HCT116 (cell line): ENCODE measurements around the gene OR10Z1. TPM values are rescaled to one million over a fixed set of nuclear protein-coding genes. Genes with fewer than 3 reads are reported as not detected.

Experiments used
- ATAC-seq: fragments of 200-7000 bp; cut with Tn5 transposase; 2 replicates; pipeline ENCODE4 v1.9.1; 2020; ENCODE audit warnings: mild to moderate bottlenecking, moderate library complexity
- BruUV-seq: library from RNA; stranded (reverse); fragments of 400-500 nt; replicated peaks from 2 replicates; lab custom pipeline; 2021; lab: Mats Ljungman, UMichigan
- CTCF ChIA-PET: fragments of 300-600 bp; sonication (Branson Sonifier 250); formaldehyde crosslinking; loops from one replicate; lab custom pipeline; 2021; ENCODE audit warnings: antibody characterized with exemption; lab: Charles Lee
- POLR2A ChIA-PET: fragments of 300-600, 350-600 bp; sonication (Branson Sonifier 250); formaldehyde crosslinking; loops from one replicate; lab custom pipeline; 2021; ENCODE audit warnings: antibody characterized with exemption; lab: Charles Lee
- RAD21 ChIA-PET, 2 experiments: fragments of 300-600 bp; sonication (Branson Sonifier 250); formaldehyde crosslinking; loops; one replicate each; lab custom pipeline; 2023; ENCODE audit warnings: low total read pairs in 2 of 2; ENCODE audit not compliant: uncharacterized antibody in 2 of 2, unreplicated experiment in 2 of 2, low non-redundant PET in 1 of 2; lab: Charles Lee
- DNase-seq: peaks from one replicate; pipeline ENCODE4 v3.0.0-alpha.2; 2010; ENCODE audit warnings: low read depth, low spot score
- H2AFZ ChIP-seq: fragments of 200-600 bp; shearing (Covaris generic), sonication (generic); 2 replicates; pipeline ENCODE4 v1.6.1; 2017; ENCODE audit warnings: low read depth, mixed run types, mixed read lengths, antibody characterized with exemption, low read length; ENCODE audit not compliant: poor library complexity, severe bottlenecking
- H3K27ac ChIP-seq: 2 replicates; pipeline ENCODE4 v1.5.1; 2012; ENCODE audit warnings: low read depth, low read length
- H3K27me3 ChIP-seq: fragments of 200-600 bp; sonication (generic); 2 replicates; pipeline ENCODE4 v1.6.1; 2016; ENCODE audit warnings: mixed run types, low read length, mixed read lengths; ENCODE audit not compliant: insufficient read depth
- H3K36me3 ChIP-seq, 2 experiments: fragments of 200-500 bp in 1 of 2; fragments of 200-600 bp in 1 of 2; sonication (Bioruptor generic) in 1 of 2; sonication (generic) in 1 of 2; 2 replicates each; pipeline versions ENCODE4 v1.5.1 to v1.6.1; 2014 to 2016; ENCODE audit warnings: low read length in 2 of 2, inconsistent platforms in 1 of 2, mixed read lengths in 1 of 2, mixed run types in 1 of 2; ENCODE audit not compliant: insufficient read depth in 2 of 2, control insufficient read depth in 1 of 2
- H3K4me1 ChIP-seq, 2 experiments: fragments of 200-600 bp in 1 of 2; sonication (generic) in 1 of 2; 2 replicates each; pipeline versions ENCODE4 v1.5.1 to v1.6.1; 2012 to 2017; ENCODE audit warnings: low read length in 2 of 2, inconsistent platforms in 1 of 2, mild to moderate bottlenecking in 1 of 2, mixed read lengths in 1 of 2, mixed run types in 1 of 2, moderate library complexity in 1 of 2; ENCODE audit not compliant: insufficient read depth in 2 of 2, control insufficient read depth in 1 of 2
- H3K4me2 ChIP-seq: fragments of 200-600 bp; sonication (generic); 2 replicates; pipeline ENCODE4 v1.6.1; 2017; ENCODE audit warnings: mixed run types, low read length, mixed read lengths
- H3K4me3 ChIP-seq, 2 experiments: fragments of 200-600 bp in 1 of 2; sonication (generic) in 1 of 2; replicated peaks in 1 of 2; 2 replicates each; pipeline ENCODE4 v1.5.1; 2011 to 2016; ENCODE audit warnings: low read length in 2 of 2, control low read depth in 1 of 2, low read depth in 1 of 2, mild to moderate bottlenecking in 1 of 2, mixed read lengths in 1 of 2, mixed run types in 1 of 2
- H3K79me2 ChIP-seq: fragments of 200-600 bp; sonication (generic); 2 replicates; pipeline ENCODE4 v1.6.1; 2017; ENCODE audit warnings: mild to moderate bottlenecking, mixed run types, low read length, moderate library complexity, mixed read lengths; ENCODE audit not compliant: insufficient read depth
- H3K9ac ChIP-seq: fragments of 200-600 bp; sonication (generic); 2 replicates; pipeline ENCODE4 v1.6.1; 2016; ENCODE audit warnings: low read length, mixed read lengths
- H3K9me2 ChIP-seq: fragments of 200-600 bp; sonication (generic), shearing (Covaris generic); 2 replicates; pipeline ENCODE4 v1.6.1; 2017; ENCODE audit warnings: mixed run types, mild to moderate bottlenecking, moderate library complexity; ENCODE audit not compliant: insufficient read depth
- H3K9me3 ChIP-seq, 2 experiments: fragments of 200-500 bp in 1 of 2; fragments of 200-600 bp in 1 of 2; sonication (Bioruptor generic) in 1 of 2; sonication (generic) in 1 of 2; 2 replicates each; pipeline ENCODE4 v1.6.1; 2014 to 2017; ENCODE audit warnings: low read length in 2 of 2, mixed read lengths in 2 of 2, inconsistent platforms in 1 of 2, low read depth in 1 of 2, mild to moderate bottlenecking in 1 of 2, mixed run types in 1 of 2, moderate library complexity in 1 of 2; ENCODE audit not compliant: control insufficient read depth in 1 of 2, insufficient read depth in 1 of 2
- H4K20me1 ChIP-seq: fragments of 200-600 bp; sonication (generic), shearing (Covaris generic); 2 replicates; pipeline ENCODE4 v1.6.1; 2017; ENCODE audit warnings: mixed run types, mild to moderate bottlenecking, moderate library complexity; ENCODE audit not compliant: insufficient read depth
- ATF3 ChIP-seq: IDR thresholded peaks from 2 replicates; pipeline ENCODE4 v1.6.1; 2012
- CBX3 ChIP-seq: IDR thresholded peaks from 2 replicates; pipeline ENCODE4 v1.6.1; 2012; ENCODE audit warnings: low read depth
- CEBPB ChIP-seq: IDR thresholded peaks from 2 replicates; pipeline ENCODE4 v1.6.1; 2012; ENCODE audit warnings: low read depth
- JUND ChIP-seq: IDR thresholded peaks from 2 replicates; pipeline ENCODE4 v1.6.1; 2012
- MAX ChIP-seq: IDR thresholded peaks from 2 replicates; pipeline ENCODE4 v1.6.1; 2012
- POLR2A ChIP-seq: IDR thresholded peaks from 2 replicates; pipeline ENCODE4 v1.7.0; 2011; ENCODE audit warnings: borderline replicate concordance; ENCODE audit not compliant: insufficient read depth, insufficient read length; ENCODE audit errors: extremely low read depth
- POLR2AphosphoS5 ChIP-seq: IDR thresholded peaks from 2 replicates; pipeline ENCODE4 v1.6.1; 2011; ENCODE audit warnings: mild to moderate bottlenecking, low read depth, low read length, moderate library complexity
- REST ChIP-seq: IDR thresholded peaks from 2 replicates; pipeline ENCODE4 v1.6.1; 2012; ENCODE audit warnings: low read depth
- SIN3A ChIP-seq: IDR thresholded peaks from 2 replicates; pipeline ENCODE4 v1.6.1; 2012; ENCODE audit warnings: low read depth
- SP1 ChIP-seq: IDR thresholded peaks from 2 replicates; pipeline ENCODE4 v1.6.1; 2012; ENCODE audit warnings: low read depth
- SRF ChIP-seq: IDR thresholded peaks from 2 replicates; pipeline ENCODE4 v1.6.1; 2012; ENCODE audit warnings: low read depth
- TCF7L2 ChIP-seq: IDR thresholded peaks from 2 replicates; pipeline ENCODE4 v1.7.0; 2011; ENCODE audit warnings: borderline replicate concordance, inconsistent platforms; ENCODE audit not compliant: insufficient read depth, insufficient read length; ENCODE audit errors: extremely low read depth
- ZBTB33 ChIP-seq: IDR thresholded peaks from 2 replicates; pipeline ENCODE4 v1.6.1; 2011; ENCODE audit warnings: mild to moderate bottlenecking, low read length, moderate library complexity; ENCODE audit not compliant: insufficient replicate concordance; ENCODE audit errors: extremely low read depth
- ZFX ChIP-seq: fragments of 450-650 bp; IDR thresholded peaks from 2 replicates; pipeline ENCODE4 v1.6.1; 2017
- ZNF274 ChIP-seq: fragments of 200-500 bp; sonication (Bioruptor generic); IDR thresholded peaks from 2 replicates; pipeline ENCODE4 v1.6.1; 2014; ENCODE audit warnings: mild to moderate bottlenecking, low read depth, low read length, inconsistent platforms
- intact Hi-C: fragments of 100-400 bp; cut with micrococcal nuclease; formaldehyde crosslinking; loops from 2 replicates; pipeline ENCODE4 v1.10.0; 2022
- total RNA-seq: library from RNA; stranded (reverse); gene quantifications from one replicate; pipeline ENCODE4 v1.2.1, GENCODE V29; 2021; ENCODE audit not compliant: unreplicated experiment

The OR10Z1 gene
- total RNA-seq, 1 experiment from 2014 or later, result not detected

GRCh38 chr1:158654086-158654485, 49.0 kb downstream of the OR10Z1 start:
- ChIA-PET CTCF (no interaction called here), POLR2A (no interaction called here), RAD21 (no interaction called here)
- no peaks in the 10 kb centered on the region for H3K4me1 ChIP-seq
- intact Hi-C loops, result no loop called here
- no peaks in the 10 kb centered on the region for H3K9me2 ChIP-seq
- DNase-seq (no peak), ATAC-seq (no peak)
- H3K36me3 ChIP-seq, result no peaks in the 10 kb centered on the region
- H3K79me2 ChIP-seq, result no peaks in the 10 kb centered on the region
- no peaks in the 10 kb centered on the region for H3K9me3 ChIP-seq
- H4K20me1 ChIP-seq, result no peaks in the 10 kb centered on the region
- no peak for TF ChIP-seq SP1
- H3K4me3 ChIP-seq, result no peak overlapping the region
- H3K27me3 ChIP-seq, result no peaks in the 10 kb centered on the region
- no peak overlapping the region for H2AFZ ChIP-seq
- no peak overlapping the region for H3K27ac ChIP-seq
- no TSS peak for BruUV-seq
- no peak overlapping the region for H3K4me2 ChIP-seq
- H3K9ac ChIP-seq, result no peak overlapping the region

GRCh38 chr1:158654571-158654970, 49.5 kb downstream of the OR10Z1 start:
- ChIA-PET POLR2A (no interaction called here), CTCF (no interaction called here)
- TF ChIP-seq SRF (no peak), POLR2A (no peak), SP1 (no peak), ZFX (no peak), MAX (no peak), ZBTB33 (no peak), SIN3A (no peak), REST (no peak), ZNF274 (no peak), TCF7L2 (no peak), CBX3 (no peak), JUND (no peak), ATF3 (no peak), CEBPB (no peak), POLR2AphosphoS5 (no peak)

More at GRCh38 chr1:158654571-158654970, 49.5 kb downstream of the OR10Z1 start:
- no peaks in the 10 kb centered on the region for H3K9me3 ChIP-seq
- BruUV-seq, result no TSS peak
- H3K36me3 ChIP-seq, result no peaks in the 10 kb centered on the region
- no peak overlapping the region for H3K9ac ChIP-seq
- H2AFZ ChIP-seq, result no peak overlapping the region
- H3K4me3 ChIP-seq, result no peak overlapping the region
- H3K79me2 ChIP-seq, result no peaks in the 10 kb centered on the region
- no peak for ATAC-seq
- no peaks in the 10 kb centered on the region for H3K9me2 ChIP-seq
- RAD21 ChIA-PET, result no interaction called here
- H4K20me1 ChIP-seq, result no peaks in the 10 kb centered on the region
- no peaks in the 10 kb centered on the region for H3K27me3 ChIP-seq
- intact Hi-C loops, result no loop called here
- no peak overlapping the region for H3K27ac ChIP-seq
- no peak overlapping the region for H3K4me2 ChIP-seq
- DNase-seq, result no peak
- H3K4me1 ChIP-seq, result no peaks in the 10 kb centered on the region
